ENCODE data around the gene TAF10. TPM values are rescaled to one million over a fixed set of nuclear protein-coding genes. Genes with fewer than 3 reads are reported as not detected.

Gene TAF10
- total RNA-seq, 1 donor from 2014 or later, result 113 TPM

- H2AFZ ChIP-seq (ENCODE audit: low read depth, low read length), result no peak overlapping the region
- Mint-ChIP-seq H3K4me3 (ENCODE audit: unreplicated experiment) (no peak overlapping the region), H3K9me3 (ENCODE audit: unreplicated experiment) (no peaks in the 10 kb centered on the region), H3K36me3 (ENCODE audit: low read depth, unreplicated experiment) (peaks cover 18% of the 10 kb centered on the region), H3K4me1 (ENCODE audit: low read depth, unreplicated experiment) (no peaks in the 10 kb centered on the region), H3K27ac (ENCODE audit: unreplicated experiment) (no peak overlapping the region), H3K27me3 (ENCODE audit: low read depth, unreplicated experiment) (peaks cover 37% of the 10 kb centered on the region)
- FAIRE-seq, result no peak
- H4K20me1 ChIP-seq (ENCODE audit: insufficient read depth, low read length), result no peaks in the 10 kb centered on the region
- no peak overlapping the region for H3K27ac ChIP-seq (ENCODE audit: low read depth, low read length)
- no peak for DNase-seq (ENCODE audit: low read depth)
- no peak overlapping the region for H3K4me2 ChIP-seq (ENCODE audit: low read length)
- H3K9ac ChIP-seq (ENCODE audit: low read length), result no peak overlapping the region
- no peaks in the 10 kb centered on the region for H3K79me2 ChIP-seq (ENCODE audit: insufficient read depth, low read length)
- no peaks in the 10 kb centered on the region for H3K27me3 ChIP-seq (ENCODE audit: insufficient read depth, low read length)
- no peaks in the 10 kb centered on the region for H3K36me3 ChIP-seq (ENCODE audit: insufficient read depth, low read length)
- H3K9me3 ChIP-seq (ENCODE audit: insufficient read depth, low read depth, low read length), result no peaks in the 10 kb centered on the region
- peaks cover 8% of the 10 kb centered on the region for H3K4me1 ChIP-seq (ENCODE audit: insufficient read depth, low read length)
- TF ChIP-seq EZH2 (IDR thresholded peaks at IDR 0.05; ENCODE audit: insufficient read depth, low read length) (no peak), CTCF (IDR thresholded peaks at IDR 0.05; ENCODE audit: insufficient read depth, low read depth, low read length) (no peak)
- H3K4me3 ChIP-seq (ENCODE audit: insufficient read depth, low read depth, low read length), result no peak overlapping the region
Observed at GRCh38 chr11:6632116-6633073, 20.4 kb upstream of the TAF10 start.

DNA sequence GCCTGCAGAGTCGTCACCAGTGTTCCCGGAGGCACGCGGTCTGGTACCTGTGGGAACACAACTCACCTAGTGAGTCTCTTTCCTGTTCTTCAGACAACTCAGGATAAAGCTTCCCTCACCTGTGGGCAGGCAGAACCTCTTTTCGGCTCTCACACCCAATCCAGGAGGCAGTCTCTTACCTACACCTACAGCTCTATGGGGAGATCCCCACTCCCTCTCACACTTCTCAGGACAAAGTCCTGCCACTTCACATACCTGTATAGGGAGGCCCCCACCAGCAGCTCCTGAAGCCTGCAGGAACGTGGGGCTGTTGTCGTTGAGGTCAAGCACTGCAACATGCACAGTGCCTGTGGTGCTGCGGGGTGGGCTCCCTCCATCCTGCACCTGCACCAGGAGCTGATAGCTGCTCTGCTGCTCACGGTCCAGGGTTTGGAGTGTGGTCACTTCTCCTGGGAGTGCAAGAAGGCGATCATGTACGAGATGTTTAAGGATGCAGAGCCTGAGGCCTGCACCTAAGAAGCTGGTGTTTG, 19.4 kb upstream of the TAF10 start:
- Mint-ChIP-seq H3K36me3 (ENCODE audit: low read depth, unreplicated experiment) (peaks cover 18% of the 10 kb centered on the region), H3K4me3 (ENCODE audit: unreplicated experiment) (no peak overlapping the region), H3K27ac (ENCODE audit: unreplicated experiment) (peak overlapping the region; percentile 62), H3K4me1 (ENCODE audit: low read depth, unreplicated experiment) (no peaks in the 10 kb centered on the region), H3K27me3 (ENCODE audit: low read depth, unreplicated experiment) (peaks cover 42% of the 10 kb centered on the region), H3K9me3 (ENCODE audit: unreplicated experiment) (no peaks in the 10 kb centered on the region)
- Histone ChIP-seq H4K20me1 (ENCODE audit: insufficient read depth, low read length) (no peaks in the 10 kb centered on the region), H3K4me3 (ENCODE audit: insufficient read depth, low read depth, low read length) (no peak overlapping the region), H3K9me3 (ENCODE audit: insufficient read depth, low read depth, low read length) (no peaks in the 10 kb centered on the region), H3K9ac (ENCODE audit: low read length) (no peak overlapping the region), H3K27ac (ENCODE audit: low read depth, low read length) (no peak overlapping the region), H2AFZ (ENCODE audit: low read depth, low read length) (no peak overlapping the region), H3K36me3 (ENCODE audit: insufficient read depth, low read length) (no peaks in the 10 kb centered on the region), H3K27me3 (ENCODE audit: insufficient read depth, low read length) (no peaks in the 10 kb centered on the region), H3K4me2 (ENCODE audit: low read length) (no peak overlapping the region), H3K4me1 (ENCODE audit: insufficient read depth, low read length) (peaks cover 8% of the 10 kb centered on the region), H3K79me2 (ENCODE audit: insufficient read depth, low read length) (no peaks in the 10 kb centered on the region)
- no peak for DNase-seq (ENCODE audit: low read depth)
- TF ChIP-seq EZH2 (IDR thresholded peaks at IDR 0.05; ENCODE audit: insufficient read depth, low read length) (no peak), CTCF (IDR thresholded peaks at IDR 0.05; ENCODE audit: insufficient read depth, low read depth, low read length) (no peak)
- no peak for FAIRE-seq
